ENCODE measurements around the gene TRMT1.

The TRMT1 gene

DNA sequence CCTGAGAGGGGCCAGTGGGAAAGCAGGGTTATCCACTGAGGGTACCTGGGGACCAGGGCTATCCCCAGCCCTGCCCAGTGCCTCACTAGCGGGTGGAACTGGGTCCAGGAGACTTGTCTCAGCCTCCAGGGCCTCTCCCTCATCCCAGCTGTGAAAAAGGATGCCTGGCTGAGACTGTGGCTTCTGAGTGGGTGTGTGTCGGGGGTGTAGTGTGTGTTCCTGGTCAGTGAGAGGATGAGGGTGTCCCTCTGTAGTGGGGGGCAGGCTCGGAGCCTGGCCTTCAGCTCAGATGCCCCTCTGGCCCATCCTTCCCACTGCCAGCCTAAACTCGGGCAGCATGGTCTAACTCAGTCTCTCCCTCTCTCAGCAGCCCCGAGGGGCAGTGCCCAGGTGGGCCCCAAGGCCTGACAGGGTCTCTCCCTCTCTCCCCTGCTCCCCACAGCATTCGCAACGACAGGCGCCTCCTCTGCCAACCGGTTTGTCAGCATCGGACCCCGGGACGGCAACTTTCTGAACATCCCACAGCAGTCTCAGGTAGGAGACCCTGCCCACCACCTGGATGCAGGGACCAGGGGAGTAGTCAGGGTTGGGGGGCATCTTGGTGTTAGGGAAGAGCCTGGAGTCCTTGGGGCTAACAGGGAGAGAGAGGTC, 26.6 kb downstream of the TRMT1 start:
- DNase-seq = no peak

DNA sequence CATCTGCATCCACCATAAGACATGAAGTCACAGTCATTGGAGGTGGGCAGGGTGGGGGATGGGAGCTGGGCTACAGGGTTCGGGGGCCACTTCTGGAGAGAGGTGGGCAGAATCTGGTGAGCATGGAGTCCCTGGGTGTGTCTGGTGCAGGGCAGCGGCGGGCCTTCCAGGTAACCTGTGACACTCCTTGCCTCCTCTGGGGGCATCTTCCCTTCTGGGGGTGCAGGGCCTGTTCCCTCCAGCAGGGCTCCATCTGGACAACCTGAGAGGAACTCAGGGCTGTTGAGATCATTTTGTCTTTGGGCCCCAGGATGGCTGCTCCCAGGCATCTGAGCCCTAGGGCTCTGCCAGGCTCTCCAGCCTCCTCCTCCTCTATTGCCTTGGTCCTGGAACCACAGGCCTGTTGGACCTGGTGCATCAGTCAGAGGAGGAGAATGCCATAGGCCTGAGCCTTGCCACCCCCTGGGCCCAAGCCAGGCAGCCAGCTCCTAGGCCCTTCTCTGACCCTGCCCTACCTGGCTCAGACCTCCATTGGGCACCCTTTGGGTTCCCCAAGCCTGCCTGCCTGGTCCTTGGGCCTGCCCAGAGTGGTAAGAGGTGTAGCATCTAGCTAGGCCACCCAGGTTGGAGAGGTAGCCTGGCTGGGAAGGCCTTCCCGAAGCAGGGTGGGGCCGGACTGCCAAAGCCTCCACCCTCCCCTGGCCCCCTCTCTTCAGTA, 27.2 kb downstream of the TRMT1 start:
- no peak for DNase-seq

DNA sequence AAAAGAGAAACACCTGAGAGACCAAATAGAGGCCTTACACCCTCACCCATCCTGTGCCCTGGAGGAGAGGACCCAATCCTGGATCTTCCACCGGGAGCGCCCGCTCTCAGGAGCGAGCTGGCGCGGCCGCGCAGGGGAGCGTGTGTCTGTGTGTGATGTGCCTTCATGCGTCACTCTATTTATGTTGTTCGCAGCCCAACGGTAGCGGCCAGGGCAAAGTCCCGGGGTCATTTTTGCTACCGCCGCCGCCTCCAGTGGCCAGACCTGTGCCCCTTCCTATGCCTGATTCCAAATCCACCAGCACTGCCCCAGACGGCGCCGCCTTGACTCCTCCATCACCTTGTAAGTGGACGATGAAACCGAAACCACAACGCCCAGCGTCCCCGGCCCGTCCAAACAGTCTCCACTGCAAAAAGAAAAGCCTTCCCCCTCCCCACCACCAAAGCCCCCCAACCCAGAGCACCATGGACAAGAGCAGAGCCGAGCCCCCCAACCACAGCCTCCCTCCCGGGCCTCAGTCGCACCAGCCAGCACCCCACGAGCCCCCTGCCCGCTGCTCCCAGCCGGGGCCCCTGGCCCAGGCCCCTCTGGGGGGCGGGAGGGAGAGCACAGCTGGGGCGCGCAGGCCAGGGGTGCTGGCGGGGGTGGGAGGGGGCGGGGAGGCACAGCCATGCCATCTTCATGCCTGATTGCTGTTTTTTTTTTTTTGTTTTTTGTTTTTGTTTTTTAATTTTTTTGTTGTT, 28.6 kb downstream of the TRMT1 start:
- DNase-seq = no peak

DNA sequence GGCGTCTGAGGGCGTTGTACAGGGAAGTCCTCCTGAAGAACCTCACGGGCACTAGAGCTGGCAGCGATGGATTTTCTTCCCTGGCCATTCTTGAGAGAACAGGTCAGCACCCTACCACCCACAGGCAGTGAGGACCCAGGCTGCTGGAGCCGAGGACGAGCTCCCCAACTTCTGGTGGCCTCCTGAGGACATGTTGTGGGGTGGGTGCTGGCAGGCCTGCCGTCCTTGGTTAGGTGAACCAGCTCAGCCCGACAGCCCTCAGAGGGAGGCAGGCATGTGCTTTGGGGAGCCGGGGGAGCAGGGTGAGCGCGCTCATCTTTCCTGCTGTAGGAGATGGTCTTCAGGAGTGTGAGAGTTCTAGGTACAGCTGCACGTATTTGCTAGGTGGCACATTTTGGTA, 29.2 kb downstream of the TRMT1 start:
- no peak for DNase-seq

DNA sequence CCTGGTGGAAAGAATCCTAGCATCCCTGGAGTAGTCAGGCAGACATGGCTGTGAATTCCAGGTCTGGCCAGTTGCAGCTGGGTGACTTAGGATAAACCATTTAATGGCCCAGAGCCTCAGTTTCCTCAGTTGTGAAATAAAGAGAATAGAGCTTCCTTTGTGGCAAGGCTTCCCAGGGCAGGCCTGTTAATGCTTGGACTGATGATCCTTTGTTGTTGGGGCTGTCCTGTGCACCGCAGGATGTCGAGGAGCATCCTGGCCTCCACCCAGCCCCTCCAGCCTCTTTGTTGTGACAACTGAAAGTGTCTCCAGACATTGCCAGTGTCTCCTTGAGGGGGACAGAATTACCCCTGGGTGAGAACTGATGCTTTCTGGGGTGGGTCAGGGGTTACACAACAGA, 30.2 kb downstream of the TRMT1 start:
- no peak for DNase-seq

DNA sequence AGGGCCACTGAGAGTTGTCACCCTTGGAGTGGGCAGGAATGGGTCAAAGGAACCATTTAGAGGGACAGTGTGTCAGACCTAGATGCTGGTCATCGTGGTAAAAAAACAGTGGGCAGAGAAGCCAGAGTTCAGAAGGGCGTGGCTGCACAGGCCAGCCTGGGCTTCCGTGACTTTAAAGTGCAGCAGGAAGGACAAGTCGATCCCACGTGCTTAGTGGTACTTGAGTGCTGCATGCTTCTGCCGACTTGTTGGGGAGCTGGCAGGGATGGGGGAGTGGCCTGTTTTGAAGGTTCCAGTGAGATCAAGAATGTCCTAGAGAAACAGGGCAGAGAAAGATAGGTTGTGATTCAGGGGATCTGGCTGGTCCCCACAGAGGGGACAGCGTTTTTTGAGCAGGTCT, 30.9 kb downstream of the TRMT1 start:
- no peak for DNase-seq

DNA sequence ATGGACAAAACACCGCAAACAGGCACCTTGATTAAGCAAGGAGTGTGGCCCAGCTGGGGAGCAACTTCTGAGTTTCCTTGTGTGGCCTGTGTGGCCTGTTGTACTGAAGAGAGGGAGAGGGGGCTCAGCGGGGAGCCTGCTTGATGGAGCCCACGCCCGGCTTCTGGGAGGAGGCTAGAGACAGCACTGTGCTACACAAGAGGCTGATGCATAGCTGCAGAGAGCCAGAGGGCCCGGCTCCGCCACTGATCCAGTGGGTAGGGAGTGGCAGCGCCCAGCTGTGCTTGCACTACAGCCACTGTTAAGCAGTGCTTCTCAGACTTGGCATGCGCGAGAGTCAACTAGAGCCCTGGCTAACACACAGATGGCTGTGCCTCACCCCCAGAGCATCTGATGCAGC, 32.9 kb downstream of the TRMT1 start:
- DNase-seq = no peak

DNA sequence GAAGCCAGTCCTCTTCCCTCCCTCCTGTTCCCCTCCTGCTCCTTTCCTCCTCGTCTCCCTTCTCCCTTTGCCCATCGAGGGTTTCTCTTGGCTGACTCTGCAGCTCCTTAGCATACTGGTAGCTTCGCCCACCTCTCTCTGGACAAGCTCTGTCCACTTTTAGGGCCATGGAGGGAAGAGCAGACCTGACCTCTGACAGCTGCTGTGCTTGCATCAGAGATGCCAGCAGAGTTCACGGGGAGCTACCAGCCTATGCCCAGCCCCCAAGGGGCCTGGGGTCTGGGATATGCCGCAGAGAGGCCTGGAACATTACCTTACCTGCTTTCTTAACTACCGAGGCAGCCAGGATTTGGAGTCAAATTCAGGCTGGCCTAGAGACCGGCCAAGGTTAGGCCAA, 33.5 kb downstream of the TRMT1 start:
- no peak for DNase-seq

DNA sequence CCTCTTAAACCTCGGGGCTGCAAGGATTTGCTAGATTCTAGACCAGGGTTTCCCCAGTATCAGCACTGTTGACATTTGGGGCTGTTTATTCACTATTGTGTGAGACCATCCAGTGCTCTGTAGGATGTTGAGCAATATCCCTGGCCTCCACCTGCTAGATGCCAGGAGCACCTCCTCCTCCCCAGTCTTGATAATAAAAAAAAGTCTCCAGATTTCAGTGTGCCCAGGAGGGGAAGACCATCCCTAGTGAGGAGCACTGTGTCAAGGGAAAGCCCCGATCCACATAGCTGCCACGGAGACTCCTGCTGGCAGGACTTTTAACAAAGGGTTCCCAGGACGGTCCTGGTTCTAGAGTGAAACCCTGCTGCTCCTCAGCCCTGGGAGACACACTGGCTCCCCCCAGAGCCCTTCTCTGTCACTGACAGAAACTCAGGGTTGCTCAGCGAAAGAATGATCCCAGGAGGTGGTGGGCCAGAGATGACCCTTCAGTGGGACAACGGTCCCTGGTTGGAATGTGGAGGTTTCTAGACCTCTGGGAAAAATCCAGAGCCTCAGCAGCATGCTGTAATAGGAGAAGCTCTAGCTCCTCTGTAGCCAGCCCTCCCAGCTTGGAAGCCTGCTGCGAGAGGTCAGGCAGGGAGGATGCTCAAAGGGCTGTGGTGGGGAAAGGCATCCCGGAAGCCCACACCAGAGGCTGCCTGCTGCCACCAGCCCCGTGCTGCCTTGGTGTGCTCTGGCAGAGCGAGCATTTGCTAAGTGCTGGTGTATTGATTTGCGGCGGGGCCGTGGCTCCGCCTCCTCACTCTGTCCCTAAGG, 34.1 kb downstream of the TRMT1 start:
- no peak for DNase-seq

DNA sequence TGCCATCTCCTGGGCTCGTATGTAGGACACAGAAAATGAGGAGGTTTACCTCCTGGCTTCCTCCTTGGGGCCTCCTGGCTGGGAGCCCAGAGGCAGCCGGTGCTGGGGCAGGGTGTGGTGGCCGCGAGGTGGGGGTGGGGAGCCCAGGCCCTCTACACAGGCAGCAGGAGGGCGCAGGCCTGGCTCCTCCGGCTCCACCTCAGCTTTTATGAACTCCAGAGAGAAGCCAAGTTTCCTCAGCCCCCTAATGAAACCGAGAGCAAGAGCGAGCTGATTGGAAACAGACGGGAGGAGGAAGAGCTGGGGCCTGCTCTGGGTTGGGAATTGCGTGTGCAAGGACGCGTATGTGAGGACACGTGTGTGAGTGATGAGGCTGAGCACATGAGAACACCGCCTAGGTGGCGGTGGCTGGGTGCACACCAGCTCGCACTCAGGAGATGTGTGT, 37.0 kb downstream of the TRMT1 start:
- peak; percentile 91 for DNase-seq

DNA sequence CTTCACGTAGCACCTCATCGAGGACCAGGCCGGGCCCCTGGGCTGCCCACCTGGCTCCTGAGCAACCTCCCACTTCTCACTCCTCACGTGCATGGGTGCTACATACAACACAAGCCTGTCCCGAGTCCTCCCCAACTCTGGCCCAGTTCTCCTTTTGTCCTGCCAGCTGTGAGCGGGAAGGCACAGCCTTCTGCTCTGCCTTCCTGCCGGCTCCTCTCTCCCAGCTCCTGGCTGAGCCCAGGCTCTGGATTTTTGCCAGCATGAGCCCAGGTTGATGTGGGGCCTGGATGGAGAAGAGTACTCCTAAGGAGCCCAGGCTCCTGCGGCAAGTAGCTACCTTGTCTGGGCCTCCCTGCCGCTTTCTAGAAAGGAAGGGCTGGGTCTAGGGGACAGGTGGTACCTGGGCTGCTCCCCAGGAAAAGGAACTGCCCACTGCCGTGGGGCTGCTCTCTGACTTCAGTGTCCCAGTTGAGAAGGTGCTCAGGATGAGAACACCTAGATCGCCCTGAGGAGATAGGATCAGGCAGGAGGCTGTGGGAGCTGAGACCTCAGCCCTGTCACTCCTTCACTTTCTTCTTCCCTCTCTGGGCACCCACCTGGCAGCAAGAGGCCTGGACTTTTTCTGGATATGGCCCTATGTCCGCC, 37.5 kb downstream of the TRMT1 start:
- no peak for DNase-seq

DNA sequence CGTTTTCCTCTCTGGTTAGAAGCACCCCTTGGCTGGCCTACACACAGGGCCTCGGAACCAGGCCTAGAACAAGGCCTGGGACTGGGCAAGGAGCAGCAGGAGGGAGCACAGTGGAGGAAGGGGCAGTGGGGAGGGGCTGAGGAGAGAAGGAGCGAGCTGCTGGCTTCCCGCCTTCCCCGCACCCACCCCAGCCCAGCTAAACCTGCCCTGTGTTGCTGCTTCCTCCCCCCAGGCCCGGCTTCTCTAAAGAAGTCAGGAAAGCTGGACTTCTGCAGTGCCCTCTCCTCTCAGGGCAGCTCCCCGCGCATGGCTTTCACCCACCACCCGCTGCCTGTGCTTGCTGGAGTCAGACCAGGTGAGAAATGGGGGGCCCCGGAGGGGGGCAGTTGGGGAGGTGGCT, 38.2 kb downstream of the TRMT1 start:
- DNase-seq = no peak

DNA sequence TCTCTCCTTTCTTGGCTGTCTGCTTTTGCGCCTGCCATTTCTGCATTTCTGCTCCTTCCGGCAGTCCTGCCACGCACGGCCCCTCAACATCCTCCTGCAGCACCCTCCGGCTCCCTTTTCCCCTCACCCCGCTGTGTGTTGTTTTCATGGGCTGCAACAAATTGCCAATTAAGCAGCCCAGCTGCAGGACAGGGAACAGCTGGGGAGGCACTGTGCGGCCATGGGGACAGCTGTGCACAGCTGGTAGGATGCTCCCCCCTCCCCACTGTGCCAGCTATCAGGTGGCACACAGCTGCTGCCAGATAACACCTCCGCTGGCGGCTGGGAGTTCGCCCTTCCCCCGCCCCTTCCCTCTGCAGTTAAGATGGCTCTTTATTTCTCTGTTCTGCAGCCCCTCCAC, 39.3 kb downstream of the TRMT1 start:
- no peak for DNase-seq

DNA sequence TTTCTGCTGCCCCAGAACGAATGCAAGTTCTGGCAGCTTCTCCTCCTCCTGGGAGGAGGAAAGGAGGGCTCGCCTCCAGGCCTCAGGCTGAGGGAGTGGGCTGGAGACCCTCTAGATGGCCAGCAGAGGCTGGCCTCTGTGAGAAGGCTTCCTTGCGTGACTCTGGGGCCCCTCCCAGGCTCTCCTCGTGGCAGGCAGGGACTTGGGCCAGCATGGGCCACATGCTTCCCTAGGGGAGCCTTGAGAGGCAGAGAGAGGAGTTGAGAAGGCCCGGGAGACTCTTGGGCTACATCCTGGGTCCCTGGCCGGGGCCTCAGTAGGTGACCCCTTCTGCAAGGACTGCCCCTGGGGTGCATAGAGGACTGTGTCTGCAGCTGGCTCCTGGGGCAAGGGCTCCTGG, 39.8 kb downstream of the TRMT1 start:
- no peak for DNase-seq

DNA sequence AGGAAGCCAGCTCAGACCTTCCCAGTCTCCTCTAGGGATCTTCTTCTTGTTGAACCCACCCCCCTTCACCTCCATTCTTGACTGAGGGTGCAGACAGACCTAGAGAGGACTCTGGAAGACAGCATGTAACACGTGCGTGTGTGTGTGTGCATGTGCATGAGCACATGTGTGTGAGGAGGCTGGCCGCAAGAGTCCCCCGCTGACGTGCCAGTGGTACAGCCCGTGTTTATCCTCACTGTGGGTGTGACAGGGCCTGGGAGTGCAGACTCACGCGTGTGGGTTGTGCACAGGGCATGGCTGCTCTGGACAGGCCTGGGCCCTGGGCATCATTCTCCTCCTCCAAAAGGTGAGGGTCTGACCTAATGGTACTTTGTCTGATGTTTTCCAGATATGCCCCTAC, 40.2 kb downstream of the TRMT1 start:
- no peak for DNase-seq

DNA sequence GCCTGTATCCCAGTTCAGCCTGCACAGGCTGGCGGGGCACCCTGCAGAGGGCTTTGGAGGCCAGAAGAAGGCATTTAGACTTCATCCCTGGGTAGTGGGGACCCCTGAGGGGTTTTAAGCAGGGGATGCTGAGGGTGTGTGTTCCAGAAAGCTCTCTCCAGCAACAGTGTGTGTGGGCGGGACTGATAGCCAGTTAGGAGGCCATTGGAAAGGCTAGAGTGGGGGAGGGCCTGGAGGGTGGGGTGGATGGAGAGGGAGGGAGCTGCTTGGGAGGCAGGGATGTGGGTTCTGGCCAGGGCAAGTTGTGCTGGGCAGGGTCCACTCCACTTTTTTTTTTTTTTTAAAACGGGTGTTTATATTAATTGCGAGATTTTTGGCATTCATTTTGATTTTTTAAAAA, 42.2 kb downstream of the TRMT1 start:
- no peak for DNase-seq

DNA sequence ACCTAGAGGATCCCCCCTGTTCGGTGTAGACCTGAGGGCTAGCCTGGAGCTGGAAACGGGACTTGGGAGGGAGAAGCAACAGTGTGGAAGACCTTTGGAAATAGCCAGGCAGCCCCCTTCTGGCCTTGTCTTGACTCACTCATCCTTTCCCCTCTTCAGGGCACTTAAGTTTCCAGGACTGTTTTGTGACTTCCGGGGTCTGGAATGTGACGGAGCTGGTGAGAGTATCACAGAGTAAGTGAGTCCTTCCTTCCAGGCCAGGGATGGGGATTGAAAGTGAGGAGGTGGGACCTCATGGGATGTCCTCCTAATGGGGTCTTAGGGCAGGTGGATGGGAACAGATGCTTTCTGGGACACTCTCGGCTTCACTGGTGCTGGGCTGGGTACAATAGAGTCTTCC, 43.3 kb downstream of the TRMT1 start:
- DNase-seq = no peak

DNA sequence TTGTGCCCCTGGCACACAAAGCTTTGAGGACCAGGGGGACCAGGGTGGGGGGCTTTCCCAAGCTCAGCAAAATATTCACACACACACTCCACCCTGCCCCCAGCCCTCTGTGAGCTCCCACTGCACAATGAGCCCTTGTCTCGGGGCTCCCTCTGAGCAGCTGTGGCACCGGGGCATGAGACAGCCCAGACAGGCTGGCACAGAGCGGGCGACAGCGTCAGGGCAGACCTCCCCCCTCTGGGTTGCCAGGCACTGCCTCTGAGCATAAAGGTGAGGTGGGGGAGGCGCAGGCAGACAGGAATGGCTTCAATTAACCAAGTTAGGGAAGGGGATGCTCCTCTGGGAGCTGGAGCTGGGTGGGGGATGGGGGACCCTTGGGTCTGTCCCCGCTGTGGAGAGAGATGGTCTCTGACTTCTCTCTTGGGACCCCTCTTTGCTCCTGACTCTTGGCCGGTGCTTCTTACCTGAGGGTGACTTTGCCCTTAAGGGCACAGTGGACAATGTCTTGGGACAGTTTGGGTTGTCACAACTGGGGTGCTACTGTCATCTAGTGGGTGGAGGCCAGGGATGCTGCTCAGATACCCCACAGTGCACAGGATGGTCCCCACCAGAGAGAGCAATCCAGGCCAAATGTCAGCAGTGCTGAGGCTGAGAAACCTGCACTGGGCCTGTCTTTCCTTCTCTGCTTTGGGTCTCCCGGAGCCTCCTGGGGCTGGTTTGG, 44.2 kb downstream of the TRMT1 start:
- no peak for DNase-seq

DNA sequence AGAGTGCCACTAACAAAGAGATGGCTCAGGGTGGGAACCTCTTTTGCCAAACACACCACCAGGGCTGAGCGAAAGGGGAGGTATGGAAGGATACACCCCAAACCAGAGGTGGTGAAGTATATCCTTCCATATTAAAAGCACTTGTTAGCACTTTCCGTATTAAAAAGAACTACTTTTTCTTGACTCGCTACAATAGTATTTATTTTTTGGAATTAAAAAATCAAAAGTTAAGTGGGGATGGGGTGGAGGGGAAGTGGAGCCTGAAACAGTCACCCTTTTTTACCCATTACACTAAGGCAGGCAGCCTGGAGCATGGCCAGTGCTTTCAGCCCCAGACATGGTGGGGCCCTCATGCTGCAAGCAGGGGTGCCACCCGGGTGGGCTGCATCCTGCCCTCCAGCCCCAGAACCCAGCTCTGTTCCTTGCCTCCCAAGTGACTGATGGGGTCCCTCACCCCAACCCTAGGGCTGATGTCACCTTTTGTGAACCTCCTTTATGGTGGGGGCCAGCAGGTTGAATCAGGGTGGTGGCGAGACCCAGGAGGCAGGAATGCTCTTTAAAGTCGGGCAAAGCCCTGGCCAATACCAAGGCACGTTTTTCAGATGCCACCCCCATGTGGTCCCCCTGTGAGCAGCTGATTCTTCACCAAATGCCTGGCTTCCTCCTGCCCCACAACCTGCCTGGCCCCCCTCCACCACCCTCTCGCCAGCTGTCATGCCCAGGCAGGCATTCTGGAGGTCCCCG, 44.9 kb downstream of the TRMT1 start:
- DNase-seq = no peak

DNA sequence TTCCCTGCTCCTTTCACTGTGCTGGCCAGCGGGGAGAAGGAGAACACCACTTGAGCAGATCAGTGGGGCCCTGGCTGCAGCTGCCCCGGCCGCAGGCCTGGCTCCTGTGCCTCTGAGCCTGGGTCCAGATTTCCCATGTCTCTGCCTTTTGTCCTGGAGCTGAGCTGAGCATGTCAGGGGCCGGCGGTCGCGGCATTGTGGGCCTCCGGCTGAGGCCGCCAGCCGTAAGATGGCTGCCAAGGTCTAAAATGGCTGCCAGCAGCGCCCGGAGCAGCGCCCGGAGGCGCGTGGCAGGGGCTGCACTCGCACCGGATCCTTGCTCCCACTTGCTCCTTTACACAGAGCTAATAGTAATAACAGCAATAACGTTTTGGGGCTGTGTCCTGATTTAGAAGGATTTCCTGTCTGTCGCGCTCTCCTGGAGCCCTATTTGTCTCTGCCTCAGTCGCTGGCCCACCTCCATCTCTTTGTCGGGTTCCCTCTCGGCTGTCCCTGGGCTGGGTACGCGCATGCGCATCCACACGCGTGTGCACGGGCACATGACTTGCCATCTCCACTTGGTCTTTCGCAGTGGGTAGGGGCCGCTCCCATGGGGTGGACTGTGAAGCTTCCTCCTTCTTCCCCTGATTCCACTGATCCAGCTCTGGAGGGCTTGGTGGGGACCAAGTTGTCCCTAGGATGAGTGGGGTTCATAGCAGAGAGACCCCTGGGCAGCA, 46.0 kb downstream of the TRMT1 start:
- no peak for DNase-seq

All from left hindlimb (tissue), 1 donor.